Right ventricle myocardium superior (tissue), 1 donor: ENCODE measurements around the gene COL15A1. TPM values are rescaled to one million over a fixed set of nuclear protein-coding genes. Genes with fewer than 3 reads are reported as not detected.

ENCODE experiments used
- ATAC-seq: fragments of 200-7000 bp; cut with Tn5 transposase; one replicate; pipeline ENCODE4 v1.9.1; 2020; ENCODE audit warnings: mild to moderate bottlenecking; ENCODE audit not compliant: poor library complexity
- DNase-seq: peaks from one replicate; pipeline ENCODE4 v3.0.0-alpha.2; 2020
- intact Hi-C: fragments of 100-400 bp; cut with DNase I; formaldehyde crosslinking; loops from one replicate; pipeline ENCODE4 v1.11.2; 2022
- total RNA-seq: library from RNA; stranded (reverse); fragmentation: NEBNext Ultra II Directional; extraction: Animal tissue kit (Norgen Biotek cat#: 25700); gene quantifications from one replicate; pipeline ENCODE4 v1.2.1, GENCODE V29; 2021
- donor health status: DM: no; HTN: yes; CAD: no; lungs with severe emphysema.

The COL15A1 gene
- total RNA-seq, 1 donor from 2014 or later = 55.9 TPM

DNA sequence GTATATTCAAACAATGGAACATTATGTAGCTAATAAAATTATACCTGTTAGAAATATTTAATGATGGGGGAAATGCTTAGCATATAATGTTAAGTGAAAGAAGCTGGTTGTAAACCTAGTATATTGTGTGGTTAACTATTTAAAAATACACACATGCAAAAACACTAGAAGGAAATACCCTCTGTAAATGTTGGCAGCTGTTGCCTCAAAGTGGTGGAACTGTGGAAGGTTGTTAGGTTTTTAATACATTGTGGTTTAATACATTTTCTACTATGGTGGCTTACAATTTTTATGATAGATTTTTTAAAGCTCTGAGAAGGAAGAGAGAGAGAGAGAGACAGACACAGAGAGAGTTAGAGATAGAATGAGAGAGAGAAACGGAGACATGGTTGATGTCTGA, 74.9 kb downstream of the COL15A1 start:
- intact Hi-C loops = no loop called here
- DNase-seq = no peak
- no peak for ATAC-seq

DNA sequence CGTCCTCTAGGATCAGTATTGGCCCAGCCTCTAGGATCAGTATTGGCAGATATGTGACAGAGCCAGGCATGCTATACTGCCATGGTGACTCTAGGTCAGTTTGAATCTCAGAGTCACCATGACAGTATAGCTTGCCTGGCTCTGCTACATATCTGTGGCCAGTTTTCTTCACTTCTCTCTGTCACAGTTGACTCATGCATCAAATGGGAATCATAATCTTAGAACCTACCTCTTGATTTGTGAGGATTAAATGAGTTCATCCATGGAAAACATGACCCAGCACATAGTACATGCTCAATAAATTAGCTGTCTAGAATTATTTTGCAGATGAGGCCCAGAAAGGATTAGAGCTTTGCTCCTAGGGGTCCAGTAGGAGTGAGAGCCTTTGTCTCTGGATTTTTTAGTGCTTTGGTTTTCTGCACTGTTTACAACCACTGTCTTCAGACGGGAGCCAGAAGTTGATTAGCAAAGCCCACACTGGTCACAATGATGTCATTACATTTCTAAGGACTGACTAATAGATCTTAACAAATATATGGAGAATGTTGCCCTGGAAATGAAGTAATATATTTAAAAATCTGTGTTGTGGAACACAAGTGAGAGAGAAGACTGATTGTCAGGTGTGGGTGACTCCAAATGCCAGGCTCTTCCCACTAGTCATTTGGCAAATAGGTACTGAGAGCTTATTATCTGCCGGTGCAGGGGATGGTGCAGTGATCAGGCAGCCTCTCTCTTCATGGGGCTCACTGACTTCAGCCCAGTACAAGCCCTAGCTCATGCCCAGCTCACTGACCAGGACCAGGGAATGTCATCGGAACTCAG, 76.0 kb downstream of the COL15A1 start:
- ATAC-seq (peak; percentile 28), DNase-seq (no peak)
- intact Hi-C loops = no loop called here

DNA sequence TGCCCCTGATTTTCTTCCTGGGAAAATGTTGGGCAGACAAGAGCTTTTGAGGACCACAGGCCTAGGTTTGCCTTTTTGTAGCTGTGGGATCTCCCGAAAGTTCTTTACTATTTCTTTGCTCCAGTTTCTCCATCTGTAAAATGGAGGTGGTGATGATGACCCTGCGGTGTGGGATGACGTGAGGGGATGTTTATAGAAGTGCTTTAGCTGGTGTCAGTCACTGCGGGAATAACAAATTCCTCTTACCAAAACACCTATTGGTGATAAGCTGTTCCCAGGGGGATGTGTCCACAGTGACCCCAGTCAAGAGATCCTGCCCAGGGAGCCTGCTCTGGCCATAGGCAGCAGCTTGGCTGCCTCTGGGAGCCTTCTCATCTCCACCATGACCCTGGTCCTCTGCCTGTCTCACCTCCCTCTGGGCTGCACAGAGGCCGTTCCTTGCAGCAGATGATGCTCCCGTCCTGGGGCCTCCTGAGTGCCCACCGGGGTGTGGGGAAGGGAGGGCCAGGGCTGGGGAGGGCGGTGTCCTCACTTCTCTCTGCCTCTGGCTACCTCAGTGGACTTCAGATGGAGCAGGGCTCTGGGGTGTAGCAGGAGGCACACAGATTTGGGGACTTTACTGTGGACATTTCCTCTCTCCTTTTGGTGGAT, 77.2 kb downstream of the COL15A1 start:
- intact Hi-C loops = no loop called here

DNA sequence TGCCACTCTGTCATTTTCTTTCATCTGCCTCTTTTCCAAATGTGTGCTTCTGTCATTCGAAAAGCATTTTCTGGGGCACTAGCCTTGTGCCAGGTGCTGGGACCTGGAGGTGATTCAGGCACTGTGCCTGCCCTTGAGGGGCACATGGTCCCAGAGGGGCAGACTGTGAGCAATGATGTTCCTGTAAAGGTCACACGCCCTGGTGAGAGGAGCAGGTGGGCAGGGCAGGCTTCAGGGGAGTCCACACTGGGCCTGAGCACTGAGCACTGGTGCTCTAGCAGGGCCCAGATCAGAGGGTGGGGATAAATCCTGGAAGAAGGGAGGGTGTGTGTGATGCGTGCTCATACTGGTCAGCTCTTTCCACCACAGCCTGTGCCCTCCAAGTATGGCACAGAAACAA, 77.8 kb downstream of the COL15A1 start:
- intact Hi-C loops = no loop called here
- ATAC-seq = no peak
- DNase-seq = no peak

More for the DNA sequence above, 77.2 kb downstream of the COL15A1 start:
- ATAC-seq (no peak), DNase-seq (no peak)

DNA sequence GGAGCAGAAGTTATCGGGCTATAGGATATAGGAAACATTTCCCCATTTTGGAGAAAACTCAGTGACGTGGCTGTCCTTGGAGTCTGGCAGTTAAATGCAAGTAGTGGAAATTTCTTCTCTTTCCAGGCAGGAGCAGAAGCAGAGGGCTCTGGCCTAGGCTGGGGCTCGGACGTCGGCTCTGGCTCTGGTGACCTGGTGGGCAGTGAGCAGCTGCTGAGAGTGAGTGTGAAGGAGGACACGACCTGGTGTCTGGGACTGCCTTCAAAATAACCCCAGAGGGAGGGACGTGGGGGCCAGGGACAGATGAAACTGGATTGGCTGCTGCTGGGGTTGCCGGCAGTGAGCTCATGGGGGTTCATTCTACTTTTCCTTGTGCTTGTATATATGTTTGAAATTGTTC, 79.5 kb downstream of the COL15A1 start:
- no peak for DNase-seq
- intact Hi-C loops = no loop called here
- ATAC-seq = peak; percentile 44

DNA sequence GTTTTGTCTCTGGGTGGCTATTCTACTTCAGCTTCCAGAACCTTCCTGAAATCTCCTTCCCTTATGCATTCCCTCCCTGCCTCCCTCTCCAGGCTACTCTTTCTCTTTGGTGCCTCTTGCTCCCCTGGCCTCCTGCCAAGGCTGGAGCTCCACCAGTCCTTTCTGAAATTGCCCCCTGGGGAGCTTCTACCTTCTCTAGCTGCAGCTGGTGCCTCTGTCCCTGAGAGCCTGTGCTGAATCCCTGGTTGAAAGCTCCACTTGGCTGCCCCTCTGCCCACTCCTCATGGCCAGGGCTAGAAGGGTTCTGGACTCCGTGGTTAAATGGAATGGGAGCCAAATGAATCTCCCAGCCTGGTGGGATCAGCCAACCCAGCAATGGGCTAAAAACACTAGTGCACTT, 80.1 kb downstream of the COL15A1 start:
- intact Hi-C loops = no loop called here
- ATAC-seq = peak; percentile 54

DNA sequence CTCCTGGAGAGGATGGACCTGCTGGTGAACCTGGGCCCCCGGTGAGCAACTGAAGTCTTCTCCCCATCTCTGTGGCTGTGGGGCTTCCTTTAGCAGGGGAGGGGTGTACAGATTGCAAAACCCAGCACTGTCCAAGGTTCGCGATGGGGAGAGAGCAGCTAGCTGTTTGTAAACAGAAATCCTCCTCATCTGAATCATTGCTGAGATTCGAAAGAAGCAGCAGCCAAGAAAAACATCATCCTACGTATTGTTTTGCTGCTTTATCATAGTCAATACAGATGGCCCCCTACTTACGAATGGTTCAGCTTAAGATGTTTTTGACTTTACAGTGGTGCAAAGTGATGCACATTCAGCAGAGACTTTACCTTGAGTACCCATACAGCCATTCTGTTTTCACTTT, 81.3 kb downstream of the COL15A1 start:
- ATAC-seq (no peak), DNase-seq (no peak)
- intact Hi-C loops = no loop called here

More for the DNA sequence above, 80.1 kb downstream of the COL15A1 start:
- peak; percentile 78 for DNase-seq

DNA sequence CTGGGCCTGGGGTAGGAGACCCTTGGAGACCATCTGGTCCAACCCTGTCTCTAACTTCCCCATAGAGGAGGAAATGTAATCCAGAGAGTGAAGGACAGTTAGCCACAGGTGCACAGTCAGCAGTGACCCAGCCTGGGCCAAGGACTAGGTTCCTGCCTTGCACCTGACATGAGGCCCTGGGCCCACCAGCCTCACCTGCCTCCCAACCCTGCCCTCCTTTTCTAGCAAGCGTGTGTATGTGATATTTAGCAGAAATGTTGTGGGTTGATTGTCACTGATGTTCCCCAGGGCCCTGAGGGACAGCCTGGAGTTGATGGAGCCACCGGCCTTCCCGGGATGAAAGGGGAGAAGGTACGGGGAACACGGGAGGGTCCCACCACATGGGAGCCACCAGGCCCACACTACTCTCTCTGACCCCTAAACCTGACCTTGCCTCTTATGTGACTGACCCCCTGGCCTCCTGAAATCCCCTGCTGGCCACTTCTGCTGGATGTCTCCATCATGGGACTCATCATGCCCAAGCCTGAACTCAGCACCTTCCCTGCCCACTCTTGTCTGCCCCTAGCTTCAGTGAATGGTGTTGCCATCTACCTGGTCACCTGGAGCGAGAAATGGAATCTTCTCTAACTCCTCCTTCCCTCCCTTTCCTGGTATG, 82.0 kb downstream of the COL15A1 start:
- intact Hi-C loops = no loop called here
- ATAC-seq (no peak), DNase-seq (no peak)

DNA sequence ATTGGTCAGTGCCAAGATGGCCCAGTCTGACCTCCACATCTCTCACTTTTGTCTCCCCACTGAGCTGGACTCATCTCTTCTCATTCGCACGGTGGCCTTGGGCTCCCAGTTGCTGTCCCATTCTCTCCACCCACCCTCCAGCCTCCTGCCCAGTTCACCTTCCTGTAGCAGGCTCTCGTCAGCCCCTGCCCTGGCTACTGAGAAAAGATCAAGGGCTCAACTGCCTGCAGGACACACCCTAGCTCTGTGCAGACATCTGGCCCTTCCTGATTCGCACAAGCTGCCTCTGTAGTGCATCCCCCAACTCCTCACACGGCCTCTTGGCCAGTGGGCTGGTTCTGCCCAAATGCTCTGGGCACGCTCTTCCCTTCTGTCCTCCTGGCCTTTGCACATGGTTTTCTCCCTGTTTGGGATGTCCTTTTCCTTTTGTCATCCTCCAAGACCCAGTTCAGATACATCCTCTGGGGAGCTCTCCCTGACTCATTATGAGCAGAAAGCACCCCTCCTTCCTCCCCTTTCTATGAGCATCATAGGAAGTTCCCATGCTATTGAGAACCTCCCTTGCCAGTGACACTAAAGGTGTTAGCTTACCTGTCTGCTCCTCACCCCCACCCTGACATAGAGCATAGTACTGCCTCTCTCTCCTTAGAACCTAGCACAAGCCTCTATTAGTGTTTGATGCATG, 82.7 kb downstream of the COL15A1 start:
- DNase-seq (no peak), ATAC-seq (no peak)
- intact Hi-C loops = no loop called here

DNA sequence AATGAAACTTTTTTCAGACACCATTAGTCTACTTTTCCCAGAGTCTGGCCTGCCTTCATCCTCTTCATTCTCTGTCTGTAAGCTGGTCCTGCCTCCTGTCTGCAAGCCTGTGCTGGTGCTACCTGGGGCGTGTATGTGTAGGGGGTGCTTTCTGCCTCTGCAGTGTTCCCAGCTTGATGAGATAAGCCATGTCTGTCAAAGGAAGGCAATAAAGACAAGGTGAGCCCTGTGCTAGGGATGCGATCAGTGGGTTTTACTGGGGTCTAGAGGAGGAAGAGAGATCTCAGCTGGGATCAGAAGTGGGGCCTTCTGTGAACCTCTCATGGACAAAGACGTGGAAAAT, 83.2 kb downstream of the COL15A1 start:
- DNase-seq (no peak), ATAC-seq (no peak)
- intact Hi-C loops = no loop called here

DNA sequence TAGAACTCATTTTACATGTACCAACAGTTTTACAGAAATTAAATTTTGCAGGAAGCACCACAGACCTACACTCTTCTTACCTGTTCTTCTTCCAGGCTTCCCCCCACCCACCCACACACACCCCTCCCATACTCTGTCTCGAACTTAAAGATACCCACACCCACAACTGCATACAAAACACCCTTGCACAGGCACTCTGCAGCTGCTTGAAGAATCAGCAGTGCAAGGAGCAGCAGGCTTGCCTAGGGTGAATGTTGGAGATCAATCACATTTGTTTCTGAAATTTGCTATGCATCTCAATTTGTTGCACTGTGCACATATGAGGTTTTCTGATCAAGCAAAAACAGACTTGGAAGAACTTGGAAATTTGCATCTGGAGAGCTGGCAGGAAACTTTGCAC, 83.7 kb downstream of the COL15A1 start:
- intact Hi-C loops = no loop called here
- ATAC-seq (no peak), DNase-seq (no peak)

DNA sequence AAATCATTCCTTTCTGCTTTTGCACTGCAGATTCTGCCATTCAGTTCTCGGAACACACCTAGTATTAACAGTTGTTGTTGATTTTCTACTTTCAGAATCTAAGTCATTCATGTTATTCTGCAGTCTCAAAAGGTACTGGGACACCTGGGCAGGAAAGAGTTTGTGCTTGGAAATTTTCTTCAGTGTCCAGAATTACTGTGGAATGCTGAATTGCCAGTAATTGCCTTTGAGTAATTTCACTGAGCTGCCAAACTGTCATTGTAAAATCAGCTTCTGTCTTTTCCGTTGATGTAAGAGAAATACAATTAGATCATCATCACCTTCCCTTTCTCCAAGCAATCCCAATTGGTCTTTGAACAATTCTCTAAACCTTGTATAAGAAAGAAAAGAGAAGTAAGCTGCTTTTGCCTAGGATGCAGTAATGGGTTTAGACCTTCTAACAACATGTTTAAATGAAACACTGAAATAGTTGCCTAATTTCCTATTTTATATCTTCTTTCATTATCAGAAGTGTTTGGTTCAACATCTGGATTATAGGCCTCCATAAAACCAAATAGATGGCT, 85.5 kb downstream of the COL15A1 start:
- intact Hi-C loops = no loop called here
- DNase-seq = no peak
- ATAC-seq = no peak

DNA sequence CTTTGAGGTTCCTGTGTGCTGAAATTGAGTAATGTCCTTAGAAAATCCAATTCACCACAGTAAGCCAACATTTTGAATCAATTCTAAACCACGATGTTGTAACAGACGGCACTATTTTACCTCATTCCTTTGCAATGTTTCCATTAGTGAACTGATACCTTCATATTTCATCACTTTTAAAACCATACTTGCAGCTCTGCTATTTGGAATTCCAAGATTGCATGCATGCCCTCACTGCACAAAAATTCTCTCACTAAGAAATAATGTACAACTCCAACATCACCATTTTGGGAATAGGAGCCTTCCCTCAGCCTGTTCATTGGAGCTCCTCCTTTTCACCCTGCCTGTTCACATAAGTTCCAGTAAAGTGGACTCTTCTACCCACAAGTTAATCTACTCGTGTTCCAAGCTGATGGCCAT, 86.4 kb downstream of the COL15A1 start:
- no peak for ATAC-seq
- DNase-seq = no peak
- intact Hi-C loops = no loop called here

DNA sequence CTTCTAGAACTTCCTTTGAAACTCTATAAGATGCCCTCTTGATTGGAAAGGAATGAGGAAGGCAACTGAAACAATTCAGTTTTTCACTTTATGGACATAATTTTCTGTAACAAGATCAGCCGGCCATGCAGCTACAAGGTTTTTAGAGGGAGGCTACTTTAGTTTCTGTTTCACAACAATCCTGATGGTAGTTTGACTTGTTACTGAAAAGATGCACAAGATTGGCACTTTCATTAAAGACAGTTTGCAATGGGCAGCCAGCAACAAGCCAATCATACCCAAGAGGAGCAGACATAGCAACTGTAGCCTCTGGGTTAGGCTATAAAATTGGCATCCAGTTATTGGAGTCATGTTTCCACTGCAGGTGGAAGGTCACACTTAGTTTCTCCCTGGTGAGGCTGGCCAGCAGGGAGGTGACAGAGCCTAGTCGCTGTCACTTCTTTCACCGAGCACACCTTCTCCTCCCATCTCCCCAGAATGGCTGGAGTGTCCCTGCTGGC, 87.0 kb downstream of the COL15A1 start:
- no peak for DNase-seq
- ATAC-seq = no peak
- intact Hi-C loops = no loop called here

DNA sequence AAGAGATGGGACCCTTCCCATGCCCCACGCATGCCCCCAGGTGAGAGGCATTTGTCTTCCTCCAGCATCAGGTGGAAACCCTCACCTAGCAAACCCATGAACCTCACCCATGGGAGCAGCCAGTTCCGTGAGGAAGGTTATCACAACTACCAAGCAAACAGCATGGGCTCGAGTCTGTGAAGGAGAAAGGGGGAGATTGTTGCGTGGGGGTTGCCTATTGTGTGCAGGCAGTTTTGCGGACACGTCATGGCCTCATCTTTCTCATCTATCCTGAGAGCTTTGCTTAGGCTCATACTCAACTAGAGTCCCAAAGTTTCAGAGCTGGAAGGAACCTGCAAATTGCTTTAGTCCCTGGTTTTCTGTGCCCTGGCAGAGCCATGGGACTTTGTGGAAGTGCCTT, 87.6 kb downstream of the COL15A1 start:
- intact Hi-C loops = no loop called here
- DNase-seq (no peak), ATAC-seq (no peak)

DNA sequence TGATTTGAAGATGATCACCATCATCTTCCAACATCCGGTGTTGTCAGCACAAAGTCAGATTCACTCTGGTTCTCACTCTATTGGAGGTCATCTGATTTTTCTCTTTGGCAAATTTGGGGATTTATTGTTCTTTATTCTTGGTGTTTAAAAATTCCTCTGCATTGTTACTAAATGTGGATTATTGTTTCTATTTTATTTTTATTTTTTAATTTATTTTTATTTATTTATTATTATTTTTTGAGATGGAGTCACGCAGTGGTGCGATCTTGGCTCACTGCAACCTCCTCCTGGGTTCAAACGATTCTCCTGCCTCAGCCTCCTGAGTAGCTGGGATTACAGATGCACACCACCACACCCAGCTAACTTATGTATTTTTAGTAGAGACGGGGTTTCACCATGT, 88.3 kb downstream of the COL15A1 start:
- no peak for DNase-seq
- no peak for ATAC-seq
- intact Hi-C loops = no loop called here

DNA sequence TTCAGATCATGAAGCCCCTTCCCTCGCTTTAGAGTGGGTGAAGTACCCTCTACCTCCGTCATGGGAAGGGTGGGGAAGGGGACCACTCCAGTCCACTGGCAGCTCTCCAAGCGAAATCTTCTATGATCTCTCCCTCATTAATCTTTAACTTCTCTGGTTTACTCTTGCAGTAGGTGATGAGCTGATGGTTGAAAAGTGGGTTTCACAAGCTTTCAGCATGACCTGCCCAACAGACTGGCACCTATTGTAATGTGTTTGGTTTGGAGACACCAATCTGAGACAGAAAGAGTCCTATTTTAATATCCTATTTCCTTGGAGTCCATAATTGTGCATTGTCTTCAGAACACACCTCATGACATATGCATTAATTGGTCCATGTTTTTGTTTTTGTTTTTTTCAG, 90.4 kb downstream of the COL15A1 start:
- no peak for ATAC-seq
- no peak for DNase-seq
- intact Hi-C loops = no loop called here

DNA sequence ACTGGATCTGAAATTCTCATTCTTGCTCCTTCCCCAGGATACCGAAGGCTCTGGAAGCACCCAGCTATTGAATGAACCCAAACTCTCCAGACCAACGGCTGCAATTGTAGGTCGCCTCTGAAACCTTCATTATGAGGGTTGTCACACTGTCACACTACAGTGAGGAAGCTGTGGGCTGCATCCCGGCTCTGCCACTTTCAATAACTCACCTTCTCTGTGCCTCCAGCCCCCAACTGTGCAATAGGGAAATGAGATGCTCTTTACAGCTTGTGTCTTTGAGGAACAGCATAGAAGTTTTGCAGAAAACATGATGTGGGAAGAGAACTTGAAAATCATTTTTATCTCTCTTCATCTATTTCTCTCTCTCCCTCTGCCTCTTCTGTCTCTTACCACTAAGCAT, 91.6 kb downstream of the COL15A1 start:
- DNase-seq = no peak
- intact Hi-C loops = no loop called here
- ATAC-seq = no peak
